Body of pancreas (tissue), 4 donors: ENCODE measurements around the gene DENND11. TPM values are rescaled to one million over a fixed set of nuclear protein-coding genes. Genes with fewer than 3 reads are reported as not detected.

Source experiments
- ATAC-seq: fragments of 150-250 bp; one replicate; pipeline ENCODE4 v1.9.1; 2016
- DNase-seq, 4 donors: peaks; one replicate each; pipeline ENCODE4 v3.0.0-alpha.2; 2019
- H3K27ac ChIP-seq, 4 donors: fragments of 200-600 bp; sonication (generic); 1 replicate in 3 of 4; 2 replicates in 1 of 4; pipeline versions ENCODE4 v1.5.1 to v1.6.1; 2016 to 2019; ENCODE audit warnings: mild to moderate bottlenecking in 1 of 4, mixed read lengths in 1 of 4, moderate library complexity in 1 of 4
- H3K27me3 ChIP-seq, 2 donors: fragments of 200-600 bp; sonication (generic); one replicate each; pipeline ENCODE4 v1.6.0; 2016; ENCODE audit warnings: mild to moderate bottlenecking in 1 of 2
- H3K36me3 ChIP-seq, 2 donors: fragments of 200-600 bp; sonication (generic); replicated peaks in 1 of 2; 2 replicates each; pipeline ENCODE4 v1.5.1; 2016; ENCODE audit warnings: low read depth in 2 of 2; ENCODE audit not compliant: insufficient read depth in 1 of 2
- H3K4me1 ChIP-seq: fragments of 200-600 bp; sonication (generic); one replicate; pipeline ENCODE4 v1.6.0; 2016
- H3K4me3 ChIP-seq, 2 donors: fragments of 200-600 bp; sonication (generic); 1 replicate in 1 of 2; 2 replicates in 1 of 2; pipeline ENCODE4 v1.5.1; 2016 to 2019
- H3K9me3 ChIP-seq, 3 donors: fragments of 200-600 bp; sonication (generic); 1 replicate in 2 of 3; 2 replicates in 1 of 3; pipeline ENCODE4 v1.5.1; 2016
- POLR2A ChIP-seq, 3 donors: fragments of 450-650 bp; IDR thresholded peaks; one replicate each; pipeline ENCODE4 v1.6.1; 2016; ENCODE audit warnings: antibody characterized with exemption in 3 of 3, mild to moderate bottlenecking in 2 of 3
- WGBS, 2 donors: methylation state at CpG; one replicate each; pipeline ENCODE4 v1.1.5; 2017; 5-methylcytosine and 5-hydroxymethylcytosine counted together
- intact Hi-C: fragments of 100-400 bp; cut with DNase I; formaldehyde crosslinking; loops from one replicate; pipeline ENCODE4 v1.15.1; 2023
- total RNA-seq, 2 donors: library from RNA; depleted of rRNA; stranded (reverse); fragments of >200 nt; gene quantifications; one replicate each; pipeline ENCODE4 v1.1.0, GENCODE V29; 2016
- TF ChIP-seq, protein P1 (sequence below), 7 experiments: fragments of 450-650 bp in 4 of 7; fragments of 200-600 bp in 3 of 7; sonication (generic) in 3 of 7; IDR thresholded peaks; one replicate each; pipeline ENCODE4 v1.5.1; 2016 to 2019; ENCODE audit warnings: antibody characterized with exemption in 7 of 7

Gene DENND11
- total RNA-seq, 2 donors from 2014 or later: 17.8 to 31.9 TPM

DNA sequence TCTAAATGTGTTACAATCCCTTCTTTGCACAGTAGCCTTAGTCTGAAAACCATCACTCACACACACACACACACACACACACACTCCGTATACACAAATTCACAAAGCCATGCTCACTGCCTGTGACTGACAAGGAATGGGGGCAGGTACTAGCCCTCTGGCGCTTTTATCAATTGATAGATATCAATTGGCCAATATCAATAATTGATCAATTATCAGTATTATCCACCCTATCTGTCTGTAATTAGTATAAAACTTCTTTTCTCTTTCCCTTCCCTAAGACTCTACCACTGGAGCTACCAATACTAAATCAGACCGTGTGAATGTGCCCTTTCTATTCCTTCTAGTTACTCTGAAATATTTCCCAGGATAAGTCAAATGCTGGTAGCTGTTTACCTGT is 2.1 kb downstream of the DENND11 start:
- H3K36me3 ChIP-seq: no peaks in the 10 kb centered on the region
- H3K27ac ChIP-seq: no peak overlapping the region
- no peak overlapping the region for H3K4me3 ChIP-seq
- WGBS, 2 donors: 48% methylated on average over 3 of the region's 3 CpGs
- ATAC-seq: no peak
- no peaks in the 10 kb centered on the region for H3K27me3 ChIP-seq
- DNase-seq: no peak
- no peaks in the 10 kb centered on the region for H3K9me3 ChIP-seq
- H3K4me1 ChIP-seq: peaks cover 66% of the 10 kb centered on the region
- intact Hi-C loops: no loop called here
- TF ChIP-seq, protein P1, sequence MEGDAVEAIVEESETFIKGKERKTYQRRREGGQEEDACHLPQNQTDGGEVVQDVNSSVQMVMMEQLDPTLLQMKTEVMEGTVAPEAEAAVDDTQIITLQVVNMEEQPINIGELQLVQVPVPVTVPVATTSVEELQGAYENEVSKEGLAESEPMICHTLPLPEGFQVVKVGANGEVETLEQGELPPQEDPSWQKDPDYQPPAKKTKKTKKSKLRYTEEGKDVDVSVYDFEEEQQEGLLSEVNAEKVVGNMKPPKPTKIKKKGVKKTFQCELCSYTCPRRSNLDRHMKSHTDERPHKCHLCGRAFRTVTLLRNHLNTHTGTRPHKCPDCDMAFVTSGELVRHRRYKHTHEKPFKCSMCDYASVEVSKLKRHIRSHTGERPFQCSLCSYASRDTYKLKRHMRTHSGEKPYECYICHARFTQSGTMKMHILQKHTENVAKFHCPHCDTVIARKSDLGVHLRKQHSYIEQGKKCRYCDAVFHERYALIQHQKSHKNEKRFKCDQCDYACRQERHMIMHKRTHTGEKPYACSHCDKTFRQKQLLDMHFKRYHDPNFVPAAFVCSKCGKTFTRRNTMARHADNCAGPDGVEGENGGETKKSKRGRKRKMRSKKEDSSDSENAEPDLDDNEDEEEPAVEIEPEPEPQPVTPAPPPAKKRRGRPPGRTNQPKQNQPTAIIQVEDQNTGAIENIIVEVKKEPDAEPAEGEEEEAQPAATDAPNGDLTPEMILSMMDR (IDR thresholded peaks at IDR 0.05): no peak
- TF ChIP-seq POLR2A (IDR thresholded peaks at IDR 0.05): no peak

DNA sequence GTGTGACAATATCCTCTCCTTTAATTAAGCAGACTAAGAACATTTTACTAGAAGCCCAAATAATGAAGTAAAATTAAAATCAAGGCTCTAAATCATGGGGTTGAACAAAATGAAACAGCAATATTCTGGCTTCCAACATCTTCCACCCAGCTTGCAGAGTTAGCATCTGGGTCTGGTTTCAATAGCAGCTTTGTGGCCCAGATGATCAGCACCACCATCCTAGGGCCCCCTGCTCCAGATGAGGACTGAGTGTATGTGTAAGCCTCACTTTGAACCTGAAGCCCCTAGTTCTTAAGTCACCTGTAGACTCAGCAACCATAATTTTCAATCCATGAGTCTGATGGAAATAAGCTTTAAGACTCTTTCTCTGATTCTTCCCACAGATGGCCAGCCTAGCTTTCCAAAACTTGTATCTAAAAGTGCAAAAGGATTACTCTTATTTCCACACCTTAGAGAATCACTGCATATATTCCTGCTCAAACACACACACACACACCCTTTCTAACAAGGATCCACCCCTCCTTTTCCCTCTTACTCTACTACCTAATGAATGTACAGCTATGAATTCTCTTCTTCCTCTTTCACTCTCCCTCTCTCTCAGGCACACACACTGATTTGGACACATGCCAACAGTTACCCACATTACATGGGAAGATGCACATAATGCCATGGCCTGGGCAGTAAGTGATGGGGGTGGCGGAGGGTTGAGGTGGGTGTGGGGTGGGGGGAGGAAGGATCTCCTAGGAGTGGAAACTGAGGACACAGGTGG is 3.5 kb downstream of the DENND11 start:
- no peaks in the 10 kb centered on the region for H3K27me3 ChIP-seq
- WGBS, 2 donors: 85 to 89% methylated on average over 1 of the region's 1 CpG
- DNase-seq: peak in 1 of 4 donors; percentile 14
- H3K27ac ChIP-seq: peak overlapping the region in 1 of 4 donors; percentile 2
- H3K4me3 ChIP-seq: no peak overlapping the region
- no peak for ATAC-seq
- no peaks in the 10 kb centered on the region for H3K36me3 ChIP-seq
- TF ChIP-seq, protein P1 (IDR thresholded peaks at IDR 0.05): no peak
- no peak for TF ChIP-seq POLR2A (IDR thresholded peaks at IDR 0.05)
- H3K4me1 ChIP-seq: peaks cover 68% of the 10 kb centered on the region
- no peaks in the 10 kb centered on the region for H3K9me3 ChIP-seq
- intact Hi-C loops: no loop called here

DNA sequence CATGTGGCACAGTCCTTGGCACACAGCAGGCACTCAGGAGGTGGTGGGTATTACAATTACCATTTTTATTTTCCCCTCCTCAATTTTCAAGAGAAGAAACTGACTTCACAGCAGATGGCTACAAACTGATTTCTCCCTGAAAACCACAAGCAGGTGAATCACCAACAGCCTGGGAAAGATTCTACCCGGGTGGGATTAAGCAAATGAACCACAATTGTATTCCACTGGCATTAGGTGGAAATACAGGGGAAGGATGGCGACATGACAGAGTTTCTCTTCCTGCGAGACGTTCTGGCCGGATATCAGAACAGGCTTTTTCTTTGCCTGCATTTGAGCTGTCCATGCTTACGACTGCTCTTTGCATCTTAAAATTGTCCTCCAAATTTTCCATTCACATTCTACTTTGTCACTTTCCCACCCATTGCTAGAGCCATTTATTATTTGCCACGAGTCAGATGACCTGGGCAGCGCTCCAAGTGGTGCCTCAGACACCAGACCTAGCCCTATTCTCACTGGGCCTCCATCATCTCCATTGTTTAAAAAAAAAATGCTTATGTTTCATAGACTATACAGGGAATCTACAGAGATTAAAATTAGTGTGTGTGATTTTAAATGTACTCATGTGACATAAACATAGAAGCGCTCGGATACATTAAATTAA is 4.6 kb downstream of the DENND11 start:
- Histone ChIP-seq H3K4me3 (no peak overlapping the region), H3K36me3 (no peaks in the 10 kb centered on the region), H3K27me3 (no peaks in the 10 kb centered on the region), H3K9me3 (no peaks in the 10 kb centered on the region), H3K4me1 (peaks cover 60% of the 10 kb centered on the region), H3K27ac (peak overlapping the region in 2 of 4 donors; percentile 19 to 43)
- TF ChIP-seq POLR2A (IDR thresholded peaks at IDR 0.05): no peak
- TF ChIP-seq, protein P1 (IDR thresholded peaks at IDR 0.05): no peak
- DNase-seq: peak in 2 of 4 donors; percentile 45 to 54
- no peak for ATAC-seq
- WGBS, 2 donors: 69 to 71% methylated on average over 10 of the region's 10 CpGs
- intact Hi-C loops: no loop called here

DNA sequence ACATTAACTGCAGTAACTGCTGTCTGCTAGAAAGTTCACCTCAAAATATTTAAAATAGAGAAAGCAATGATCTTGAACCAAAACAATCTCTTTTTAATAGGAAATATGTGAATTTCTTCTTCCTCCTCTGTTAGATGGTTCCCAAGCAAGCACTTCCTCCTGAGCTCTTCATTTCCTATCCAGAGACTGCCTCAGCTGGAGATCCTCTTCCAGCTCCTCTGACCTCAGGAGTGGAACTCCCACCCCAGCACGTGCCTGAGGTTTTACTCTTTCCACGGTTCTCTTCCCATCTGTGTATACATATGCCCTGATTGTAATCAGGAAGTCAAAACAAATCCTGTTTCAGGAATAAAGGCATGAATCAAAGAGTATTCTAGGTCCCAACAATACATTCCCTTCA is 5.6 kb downstream of the DENND11 start:
- no peak for TF ChIP-seq POLR2A (IDR thresholded peaks at IDR 0.05)
- TF ChIP-seq, protein P1 (IDR thresholded peaks at IDR 0.05): no peak
- no peak for ATAC-seq
- no peak overlapping the region for H3K4me3 ChIP-seq
- intact Hi-C loops: no loop called here
- 19 to 20% methylated on average over 2 of the region's 2 CpGs for WGBS, 2 donors
- no peaks in the 10 kb centered on the region for H3K27me3 ChIP-seq
- H3K36me3 ChIP-seq: no peaks in the 10 kb centered on the region
- H3K9me3 ChIP-seq: no peaks in the 10 kb centered on the region
- peaks cover 60% of the 10 kb centered on the region for H3K4me1 ChIP-seq
- DNase-seq: no peak
- peak overlapping the region in 3 of 4 donors; percentile 19 to 53 (median 43) for H3K27ac ChIP-seq
